Iris pigment epithelial cell (primary cell): ENCODE results near the gene EMP1.

Experiments used
- DNase-seq: peaks from one replicate; pipeline ENCODE4 v3.0.0-alpha.2; 2011; ENCODE audit warnings: low read depth

The EMP1 gene, protein sequence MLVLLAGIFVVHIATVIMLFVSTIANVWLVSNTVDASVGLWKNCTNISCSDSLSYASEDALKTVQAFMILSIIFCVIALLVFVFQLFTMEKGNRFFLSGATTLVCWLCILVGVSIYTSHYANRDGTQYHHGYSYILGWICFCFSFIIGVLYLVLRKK

DNA sequence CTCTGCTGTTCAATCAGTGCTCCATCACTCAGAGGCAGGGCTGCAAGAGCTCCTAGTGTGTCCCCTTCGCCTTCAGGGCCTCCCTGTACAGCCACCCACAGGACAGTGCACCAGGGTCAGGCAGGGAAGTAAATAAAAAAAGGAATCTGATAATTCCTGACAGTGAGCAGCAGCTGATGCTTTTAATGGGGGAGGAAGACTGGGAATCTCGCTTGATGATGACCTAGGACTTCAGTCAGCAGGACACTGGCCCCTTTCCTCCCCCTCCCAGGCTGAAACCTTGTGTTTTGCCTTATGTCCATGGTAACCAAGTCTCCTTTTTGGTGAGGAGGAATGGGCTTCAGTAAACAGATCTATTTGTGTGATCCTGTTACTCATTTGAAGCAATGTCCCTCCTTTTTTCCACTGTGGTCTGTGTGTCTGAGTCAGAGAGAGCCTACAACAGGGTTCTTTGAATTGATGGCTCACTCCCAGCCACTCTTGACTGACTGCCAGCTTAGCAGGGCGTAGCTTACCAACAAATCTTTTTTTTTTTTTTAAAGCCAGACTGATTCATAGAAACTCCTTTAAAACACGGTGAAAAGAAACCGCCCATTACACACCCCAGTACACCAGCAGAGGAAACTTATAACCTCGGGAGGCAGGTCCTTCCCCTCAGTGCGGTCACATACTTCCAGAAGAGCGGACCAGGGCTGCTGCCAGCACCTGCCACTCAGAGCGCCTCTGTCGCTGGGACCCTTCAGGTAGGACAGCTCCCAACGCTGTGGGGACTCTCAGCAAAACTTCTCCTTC, at the start of gene EMP1:
Gene EMP1 (plus strand): TSS at position 597 of the 792 bp plus-strand sequence. CDS start 14,785 bp downstream, outside the sequence.
- DNase-seq, result peak; percentile 100

DNA sequence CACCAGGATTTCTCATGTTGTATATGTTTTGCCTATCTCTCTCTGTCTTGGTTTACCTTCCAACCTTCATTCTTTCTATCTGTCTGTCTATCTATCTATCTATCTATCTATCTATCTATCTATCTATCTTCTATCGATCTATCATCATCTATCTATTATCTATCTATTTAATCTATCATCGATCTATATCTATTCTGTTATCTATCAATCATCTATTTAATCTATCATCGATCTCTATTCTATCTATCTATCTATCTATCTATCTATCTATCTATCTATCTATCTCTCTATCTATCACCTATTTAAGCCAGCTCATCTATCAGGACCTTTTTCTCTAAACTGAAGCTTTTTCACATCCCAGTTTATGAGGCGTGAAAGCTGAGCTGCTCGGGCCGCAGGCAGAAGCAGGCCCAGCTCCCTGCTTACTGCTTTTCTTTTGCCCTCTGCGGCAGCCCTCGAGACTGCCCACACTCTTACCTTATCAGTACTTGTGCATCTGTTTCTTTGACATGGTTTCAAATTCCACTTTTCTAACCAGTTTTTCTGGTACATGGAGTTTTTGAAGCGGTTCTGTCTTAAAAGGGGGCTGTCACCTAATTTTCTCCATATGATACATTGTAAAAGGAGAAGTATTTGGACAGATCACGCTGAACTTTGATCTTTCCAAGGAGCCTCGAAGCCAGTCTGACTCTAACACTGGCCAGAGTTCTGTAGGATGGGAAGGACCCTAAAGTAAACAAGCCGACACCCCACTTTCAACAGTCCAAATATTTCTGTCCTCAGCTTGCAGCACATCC, 48.6 kb upstream of the EMP1 start:
- DNase-seq, result no peak

DNA sequence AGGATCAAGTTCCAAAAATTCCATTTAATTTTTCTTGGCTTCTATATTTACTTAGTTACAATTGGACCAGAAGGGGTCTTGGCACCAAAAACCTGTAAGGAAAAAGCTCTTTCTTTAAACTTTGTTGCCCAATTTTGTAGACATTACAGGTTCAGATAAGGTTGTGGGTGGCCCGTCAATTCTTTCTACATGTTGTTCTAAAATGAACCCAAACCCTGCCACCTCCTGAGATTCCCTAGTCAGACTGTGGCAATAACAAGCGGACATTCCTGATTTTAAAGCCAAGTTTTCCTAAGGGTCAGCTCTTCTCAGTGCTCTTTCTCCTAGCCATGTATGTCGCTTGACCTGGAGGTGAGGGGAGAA, 48.1 kb upstream of the EMP1 start:
- DNase-seq, result no peak

DNA sequence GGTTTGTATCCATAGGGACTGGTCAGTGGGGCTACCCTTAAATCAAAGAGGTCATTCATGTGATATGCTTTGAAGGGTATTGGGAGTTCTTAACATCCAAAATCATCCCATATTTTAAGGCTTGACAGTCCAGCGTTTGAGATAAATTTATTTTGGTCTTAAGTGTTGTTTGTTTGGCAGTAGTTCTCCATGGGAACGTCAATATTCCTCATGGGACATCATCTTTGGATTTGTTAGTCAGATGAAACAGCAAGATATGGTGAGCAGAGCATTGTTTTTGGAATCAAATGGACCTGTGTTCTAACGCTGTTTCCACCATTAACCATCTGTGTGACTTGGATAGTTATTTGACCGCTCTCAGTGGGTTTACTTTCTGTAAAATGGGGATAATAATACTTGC, 47.1 kb upstream of the EMP1 start:
- no peak for DNase-seq

DNA sequence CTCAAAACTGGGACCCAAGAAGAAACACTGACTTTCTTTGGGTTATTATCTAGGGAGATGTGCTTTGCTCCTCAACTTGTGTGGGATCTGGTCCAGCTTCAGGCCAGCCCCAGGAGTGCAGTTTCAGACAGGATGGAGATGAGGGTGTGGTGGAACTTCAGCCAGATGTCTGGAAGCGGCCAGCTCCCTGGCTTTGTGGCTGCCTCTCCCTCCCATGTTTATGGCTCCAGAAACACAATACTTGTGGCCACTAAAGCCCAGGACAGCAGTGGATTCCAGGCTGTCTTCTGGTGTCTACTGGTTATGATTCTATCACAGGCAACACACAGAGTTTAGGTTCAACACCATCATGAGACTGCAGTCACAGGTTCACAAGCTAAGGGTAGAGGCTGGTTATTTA, 44.2 kb upstream of the EMP1 start:
- no peak for DNase-seq

DNA sequence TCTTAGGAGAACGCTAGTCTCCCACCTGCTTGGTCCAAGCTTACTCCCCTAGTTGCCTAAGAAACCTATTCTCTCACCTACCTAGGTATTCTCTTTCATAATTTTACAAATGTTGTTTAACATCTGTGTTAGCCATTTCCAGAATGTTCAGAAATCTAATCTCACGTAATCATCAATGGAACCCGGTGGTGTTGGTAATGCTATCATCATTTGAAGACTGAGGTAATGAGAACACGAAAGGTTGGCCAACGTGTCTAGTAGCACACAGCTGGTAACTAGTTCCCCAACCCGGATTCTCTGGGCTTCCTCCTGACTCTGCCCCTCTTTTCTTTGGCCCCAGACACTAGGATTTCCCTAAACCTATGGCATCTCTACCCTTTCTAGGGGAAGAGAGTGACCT, 43.8 kb upstream of the EMP1 start:
- DNase-seq, result no peak

DNA sequence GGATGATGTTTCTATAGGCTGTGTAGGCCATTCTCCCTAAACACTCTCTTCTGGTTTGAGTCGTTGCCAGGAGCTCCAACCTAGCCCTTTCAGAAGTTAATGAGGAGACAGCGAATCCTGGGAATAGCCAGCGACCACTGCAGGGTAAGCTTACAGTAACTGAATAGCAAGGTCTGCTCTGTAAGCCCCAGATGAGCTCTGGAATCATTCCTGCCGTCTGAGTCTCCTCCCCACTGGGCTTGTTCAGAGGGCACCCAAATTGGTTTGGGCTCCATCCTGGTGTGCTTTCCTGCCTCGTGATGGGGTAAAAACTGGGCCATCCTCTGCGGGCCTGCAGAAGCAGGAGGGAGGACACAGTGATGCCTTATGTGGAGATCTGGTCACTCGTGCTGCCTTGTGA, 43.3 kb upstream of the EMP1 start:
- no peak for DNase-seq

DNA sequence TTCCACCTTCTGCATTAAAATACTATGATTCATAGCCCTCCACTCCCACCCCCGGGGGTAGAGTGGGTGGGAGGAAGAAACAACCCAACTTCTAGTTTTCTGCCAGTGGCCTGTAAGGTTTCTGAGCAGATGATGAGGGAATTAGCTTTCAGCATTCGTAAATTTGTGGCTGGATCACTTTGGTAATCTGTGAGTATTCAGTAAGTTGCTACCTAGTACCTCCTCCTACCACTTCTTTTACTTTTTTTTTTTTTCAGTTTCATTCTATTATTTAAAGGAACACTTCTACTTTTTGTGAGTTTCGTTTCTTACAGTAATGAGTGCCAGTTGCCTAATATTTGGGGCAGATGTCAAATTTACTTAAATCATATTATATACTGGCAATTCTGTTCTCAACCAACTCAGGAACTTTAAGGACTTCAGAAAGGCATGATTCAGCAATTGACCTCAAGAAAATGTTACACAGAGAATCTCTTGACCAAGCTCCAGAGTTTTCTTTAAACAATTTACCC, 42.4 kb upstream of the EMP1 start:
- peak; percentile 40 for DNase-seq

DNA sequence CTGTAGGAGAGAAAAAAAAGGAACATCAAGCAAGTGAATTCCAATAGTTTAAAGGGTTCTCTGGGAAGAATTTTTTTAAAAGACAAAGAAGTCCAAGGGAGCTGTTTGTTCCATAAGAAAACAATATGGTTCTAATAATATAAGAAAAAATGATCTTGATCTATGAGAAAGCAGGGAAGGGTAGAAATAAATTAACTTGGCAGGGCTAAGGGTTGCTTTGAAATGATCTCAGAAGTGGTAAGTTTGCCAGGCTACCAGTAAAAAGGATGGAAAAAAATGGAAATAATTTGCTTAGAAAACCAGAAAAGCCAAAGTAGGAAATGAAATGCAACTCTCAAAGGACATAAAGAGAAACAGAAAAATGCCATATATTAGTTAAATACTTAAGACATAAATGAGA, 41.7 kb upstream of the EMP1 start:
- no peak for DNase-seq

DNA sequence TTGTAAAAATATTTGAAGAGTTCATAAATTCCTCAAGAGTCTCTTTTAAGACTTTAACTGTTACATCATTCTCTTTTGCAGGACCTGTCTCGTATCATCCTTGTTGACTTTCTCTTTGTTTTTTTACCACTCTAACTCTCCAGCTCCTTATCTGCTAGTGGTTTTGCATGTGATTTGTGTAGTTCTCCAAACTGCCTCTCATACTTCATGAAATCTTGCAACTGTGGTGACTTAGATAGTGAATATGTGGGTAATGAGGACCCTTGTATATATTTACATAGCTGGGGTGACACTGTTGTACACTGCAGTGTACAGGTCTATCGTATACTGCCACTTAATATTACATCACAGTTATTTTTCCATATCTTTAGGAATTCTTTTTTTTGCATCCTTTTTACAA, 40.2 kb upstream of the EMP1 start:
- peak; percentile 46 for DNase-seq

DNA sequence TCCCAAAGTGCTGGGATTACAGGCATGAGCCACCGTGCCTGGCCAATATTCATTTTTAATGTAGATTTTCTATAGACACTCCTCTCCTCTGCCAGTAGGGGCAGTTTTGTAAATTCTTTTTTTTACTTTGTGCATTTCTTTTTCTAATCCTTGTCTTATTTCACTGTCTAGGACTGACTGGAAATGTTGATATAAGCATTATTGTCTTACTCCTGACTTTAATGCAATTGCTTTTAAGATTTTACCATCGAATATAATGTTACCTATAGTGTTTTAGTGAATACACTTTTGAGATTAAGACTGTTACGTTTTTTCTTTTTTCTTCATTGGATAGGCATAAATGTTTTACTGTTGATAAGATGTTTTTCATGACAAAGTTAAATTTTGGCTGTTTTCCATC, 35.4 kb upstream of the EMP1 start:
- DNase-seq, result no peak

DNA sequence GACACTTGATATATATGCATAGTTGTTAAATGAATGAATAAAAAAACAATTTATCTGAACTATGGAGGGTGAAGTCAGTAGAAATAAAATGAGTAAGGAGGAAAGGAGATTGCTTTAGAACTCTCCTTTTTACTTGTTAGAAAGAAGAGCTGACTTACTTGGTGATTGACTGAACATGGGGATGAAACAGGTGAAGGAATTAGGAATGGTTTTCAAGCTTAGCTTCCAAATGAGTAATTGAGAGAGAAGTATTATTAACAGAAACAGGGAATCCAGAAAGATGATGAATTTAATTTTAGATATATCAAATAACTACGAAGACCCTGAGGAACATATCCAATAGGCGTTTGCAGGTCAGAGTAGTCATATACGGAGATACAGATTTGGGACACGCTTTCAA, 33.6 kb upstream of the EMP1 start:
- no peak for DNase-seq

DNA sequence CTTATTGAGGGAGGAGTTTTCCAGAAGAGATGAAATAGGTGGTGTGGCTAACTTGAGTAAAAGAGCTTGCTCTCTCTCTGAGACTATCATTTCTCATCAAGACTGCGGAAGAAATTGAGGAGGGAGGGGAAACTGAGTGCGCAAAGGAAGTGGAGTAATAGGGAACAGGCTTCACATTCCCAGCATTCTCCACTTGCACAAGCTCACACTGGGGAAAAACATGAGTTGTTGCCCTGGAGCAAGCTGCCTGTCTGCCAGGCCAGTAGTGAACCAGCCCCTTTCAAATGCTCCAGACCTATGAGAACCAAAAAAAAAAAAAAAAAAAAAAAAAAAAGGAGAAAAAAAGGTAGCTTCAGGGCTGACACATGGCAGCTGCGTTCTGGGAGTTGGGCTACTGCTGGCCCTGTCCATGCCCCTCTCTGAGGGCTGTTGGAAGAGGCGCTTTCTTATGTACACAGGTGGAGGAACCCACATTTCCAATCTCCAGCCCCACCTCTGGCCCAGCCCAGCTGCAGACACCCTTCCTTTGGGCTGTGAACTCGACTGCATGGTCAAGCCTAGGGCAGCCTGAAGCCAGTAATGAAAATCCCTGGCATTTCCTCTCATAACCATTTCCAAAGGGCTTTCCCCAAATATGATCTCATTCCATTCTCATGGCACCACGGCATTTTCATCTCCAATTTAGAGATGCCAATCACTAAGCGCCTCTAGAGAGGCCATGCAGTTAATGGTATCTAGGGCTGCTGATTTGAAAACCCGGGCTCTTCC, 32.5 kb upstream of the EMP1 start:
- DNase-seq, result no peak

DNA sequence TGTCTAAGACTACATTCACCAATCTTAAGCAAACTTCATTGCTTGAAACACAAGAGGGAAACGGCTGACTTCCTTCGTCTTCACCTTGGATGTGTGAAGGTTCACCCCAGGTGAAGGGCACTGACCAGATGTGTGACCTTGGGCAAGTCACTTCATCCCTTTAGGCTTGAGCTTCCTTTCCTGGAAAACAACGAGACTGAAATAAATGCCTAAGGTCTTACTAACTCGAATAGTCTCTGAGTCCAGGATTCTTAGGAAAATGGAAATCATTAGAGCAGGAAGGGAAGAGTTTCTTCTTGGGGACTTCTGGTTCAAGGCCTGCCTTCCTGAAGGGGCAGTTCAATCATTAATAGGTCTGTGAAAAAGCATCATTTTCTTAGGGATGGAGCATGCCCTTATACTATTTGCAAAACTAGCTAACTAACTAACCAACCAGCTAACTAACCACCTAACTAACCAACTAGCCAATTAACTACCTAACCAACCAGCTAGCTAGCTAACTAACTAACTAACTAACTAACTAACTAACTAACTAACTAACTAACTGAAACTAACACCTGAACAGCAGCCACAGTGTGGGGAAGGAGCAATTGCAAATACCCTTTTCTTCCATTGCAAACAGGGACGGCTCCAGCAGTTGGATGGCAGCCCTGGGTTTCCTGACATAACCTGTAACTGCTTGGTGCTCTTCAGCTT, 31.5 kb upstream of the EMP1 start:
- no peak for DNase-seq

DNA sequence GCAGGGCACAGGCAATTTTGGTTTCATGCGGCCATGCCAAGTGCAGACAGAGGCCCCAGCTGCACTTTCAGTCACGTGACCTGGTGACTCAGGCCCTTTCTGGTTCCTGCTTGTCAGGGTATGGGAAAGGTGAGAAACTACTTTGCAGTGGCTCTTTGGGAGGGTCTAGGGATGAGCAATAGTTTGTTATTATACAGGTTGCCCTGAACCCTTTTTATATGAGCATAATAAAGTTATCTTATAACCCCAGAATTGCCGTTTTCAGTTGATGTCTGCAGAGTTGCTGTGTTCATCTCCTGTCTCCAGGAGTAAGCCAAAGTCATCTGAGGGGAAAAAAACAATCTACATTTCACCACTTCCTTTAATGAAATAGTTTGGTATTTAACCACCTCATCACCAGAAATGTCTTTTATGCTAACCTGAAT, 30.9 kb upstream of the EMP1 start:
- peak; percentile 78 for DNase-seq

DNA sequence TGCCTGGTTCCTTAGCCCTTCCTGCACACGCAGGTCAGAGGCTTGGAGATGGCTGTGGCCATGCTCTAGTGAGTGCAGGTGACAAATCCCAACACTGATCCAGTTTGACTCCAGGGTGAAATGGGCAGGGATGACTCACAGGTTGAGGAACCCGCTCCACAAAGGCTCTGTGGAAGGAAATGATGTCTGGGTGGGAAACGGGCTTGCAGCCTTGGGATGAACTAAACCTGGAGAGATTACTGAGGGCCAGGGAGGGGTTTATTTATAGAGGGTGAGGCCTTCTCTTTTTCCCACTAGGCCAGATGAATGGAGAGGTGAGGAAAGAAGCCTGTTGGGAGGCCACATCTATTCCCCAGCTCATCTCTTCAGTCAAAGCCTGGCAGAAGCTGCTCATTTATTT, 29.3 kb upstream of the EMP1 start:
- DNase-seq, result no peak

DNA sequence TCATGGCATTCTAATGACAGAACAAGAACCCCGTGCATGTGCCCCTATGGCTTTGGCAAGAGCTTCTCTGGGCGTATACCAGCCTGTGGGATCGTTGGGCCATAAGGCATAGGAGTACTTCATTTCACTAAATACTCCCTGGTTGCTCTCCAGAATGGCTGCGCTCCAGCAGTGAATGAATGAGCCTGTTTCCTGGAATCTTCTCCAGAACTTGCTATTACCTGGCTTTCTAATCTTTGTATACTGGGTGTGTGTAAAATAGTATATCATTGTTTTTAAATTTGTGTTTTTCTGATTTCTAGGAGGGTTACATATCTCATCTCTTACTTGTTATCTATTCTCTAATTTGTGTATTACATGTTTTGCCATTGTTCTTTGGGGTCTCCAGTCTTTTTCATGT, 28.6 kb upstream of the EMP1 start:
- DNase-seq, result no peak

DNA sequence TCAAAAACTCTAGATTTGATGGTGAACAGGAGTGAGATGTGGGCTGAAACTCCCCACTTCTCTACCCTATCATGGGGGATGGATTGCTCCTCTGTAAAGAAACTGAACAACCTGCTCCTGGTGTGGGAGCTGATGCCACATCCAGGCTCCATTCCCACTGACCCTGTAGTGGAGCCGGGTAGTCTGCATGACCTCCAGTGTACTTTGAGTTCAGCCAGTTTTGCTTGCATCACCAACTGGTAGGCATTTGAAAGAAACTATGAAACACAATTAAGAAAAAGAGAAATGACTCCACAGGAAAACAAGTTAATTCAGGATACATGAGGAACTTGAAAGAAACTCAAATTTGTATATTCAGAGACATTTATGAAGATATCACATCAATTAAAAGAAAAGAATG, 27.3 kb upstream of the EMP1 start:
- DNase-seq, result no peak

DNA sequence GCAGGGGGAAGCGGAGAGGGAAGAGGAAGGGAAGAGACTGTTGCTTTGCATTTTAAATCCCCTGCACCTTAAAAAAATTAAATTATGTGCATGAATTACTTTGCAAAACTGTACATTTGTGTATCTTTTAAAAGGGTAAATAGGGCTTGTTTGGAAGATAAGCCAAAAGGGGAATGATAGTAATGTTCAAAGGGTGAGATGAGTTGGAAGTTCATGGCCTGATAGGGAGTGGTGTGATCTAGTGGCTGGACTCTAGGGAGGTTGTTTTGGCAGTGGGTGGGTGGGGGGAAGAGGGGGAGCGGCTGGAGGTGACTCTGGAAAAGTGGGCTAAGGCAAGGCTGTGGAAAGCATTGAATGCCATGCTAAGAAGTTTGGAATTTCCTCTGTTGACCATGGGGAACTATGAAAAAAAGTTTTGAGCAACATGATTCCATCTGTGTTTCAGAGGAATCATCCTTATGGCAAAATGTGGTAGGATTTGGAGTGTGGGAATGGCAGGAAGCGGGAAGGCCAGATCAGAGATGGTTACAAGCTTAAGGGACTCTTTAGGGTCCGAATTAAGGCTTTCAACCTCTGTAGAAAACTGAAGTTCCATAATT, 25.5 kb upstream of the EMP1 start:
- no peak for DNase-seq

DNA sequence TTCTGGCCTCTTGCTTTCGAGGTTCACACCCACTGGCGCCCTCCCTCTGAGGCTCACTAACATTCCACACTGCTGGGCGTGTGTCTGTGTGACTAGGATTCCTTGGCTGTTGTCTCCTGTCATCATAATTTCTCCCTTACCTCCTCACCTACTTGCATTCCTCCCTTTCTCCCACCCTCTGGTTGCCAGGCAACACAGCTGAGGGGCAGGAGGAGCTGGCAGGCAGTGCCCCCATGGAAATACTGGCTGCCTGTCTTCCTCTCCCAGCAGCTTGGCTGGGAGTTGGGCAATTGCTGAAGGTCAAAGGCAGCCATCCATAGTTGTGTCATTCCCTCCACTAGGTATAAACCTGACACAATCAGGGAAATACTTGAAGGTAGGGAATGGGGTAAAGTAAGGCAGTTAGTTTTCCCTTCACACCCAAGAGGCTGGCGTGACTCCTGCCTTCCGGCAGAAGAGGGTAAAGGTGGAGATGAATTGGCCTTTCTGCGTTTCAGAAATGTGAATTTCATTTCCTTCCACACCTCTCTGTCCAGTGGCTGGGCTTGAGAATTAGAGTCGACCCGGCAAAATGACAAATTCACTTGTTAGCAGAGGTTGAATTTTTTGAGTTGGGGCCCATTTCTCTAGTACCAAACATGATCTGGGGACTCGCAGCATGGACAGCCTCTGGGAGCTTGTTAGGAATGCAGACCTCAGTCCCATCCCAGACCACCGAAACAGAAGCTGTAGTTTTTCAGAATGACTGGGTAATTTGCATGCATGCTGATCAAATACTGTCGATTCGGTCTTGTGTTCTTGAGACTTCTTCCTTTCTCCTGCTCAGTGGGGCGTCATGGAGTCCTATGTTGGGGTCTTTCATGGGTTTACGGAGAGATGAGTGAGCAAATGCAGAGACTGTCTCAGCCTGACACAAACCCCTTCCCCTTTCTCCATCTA, 24.3 kb upstream of the EMP1 start:
- DNase-seq, result peak; percentile 55
